ENCODE measurements around the gene DLGAP4.

The DLGAP4 gene

DNA sequence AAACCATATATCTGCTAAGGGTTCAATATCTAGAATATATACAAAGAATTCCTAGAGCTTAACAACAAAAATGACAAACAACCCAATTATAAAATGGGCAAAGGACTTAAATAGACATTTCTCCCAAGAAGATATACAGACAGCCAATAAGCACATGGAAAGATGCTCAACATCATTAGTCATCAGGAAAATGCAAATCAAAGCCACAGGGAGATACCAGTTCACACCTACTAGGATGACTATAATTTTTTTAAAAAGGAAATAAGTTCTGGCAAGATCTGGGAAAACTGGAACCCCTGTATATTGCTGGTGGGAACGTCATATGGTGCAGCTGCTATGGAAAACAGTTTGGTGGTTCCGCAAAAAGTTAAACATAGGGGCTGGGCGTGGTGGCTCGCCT is 119.0 kb downstream of the DLGAP4 start:
- Histone ChIP-seq H3K36me3 (replicated peaks; ENCODE audit: insufficient read depth, low read length) (no peaks in the 10 kb centered on the region), H4K20me1 (ENCODE audit: insufficient read depth, low read length) (no peaks in the 10 kb centered on the region), H2AFZ (ENCODE audit: low read length) (no peak overlapping the region), H3K4me2 (ENCODE audit: low read depth, low read length) (no peak overlapping the region), H3K4me1 (ENCODE audit: low read length) (no peaks in the 10 kb centered on the region), H3K27me3 (replicated peaks; ENCODE audit: insufficient read depth, low read length) (peaks cover 4% of the 10 kb centered on the region), H3K27ac (ENCODE audit: low read length) (no peak overlapping the region), H3F3A (ENCODE audit: insufficient read depth, low read length) (no peaks in the 10 kb centered on the region), H3K4me3 (ENCODE audit: low read length) (no peak overlapping the region), H3K79me2 (ENCODE audit: low read length) (no peaks in the 10 kb centered on the region), H3K9me2 (replicated peaks; ENCODE audit: insufficient read depth, low read length) (no peaks in the 10 kb centered on the region), H3K9ac (ENCODE audit: low read length) (no peak overlapping the region), H3K9me3 (replicated peaks; ENCODE audit: insufficient read depth, low read length) (no peaks in the 10 kb centered on the region)
- TF ChIP-seq EZH2 (optimal IDR thresholded peaks at IDR 0.05; ENCODE audit: low read depth, low read length) (no peak), EZH2phosphoT487 (IDR thresholded peaks at IDR 0.05; ENCODE audit: low read length) (no peak)
- TF ChIP-seq, protein P1, sequence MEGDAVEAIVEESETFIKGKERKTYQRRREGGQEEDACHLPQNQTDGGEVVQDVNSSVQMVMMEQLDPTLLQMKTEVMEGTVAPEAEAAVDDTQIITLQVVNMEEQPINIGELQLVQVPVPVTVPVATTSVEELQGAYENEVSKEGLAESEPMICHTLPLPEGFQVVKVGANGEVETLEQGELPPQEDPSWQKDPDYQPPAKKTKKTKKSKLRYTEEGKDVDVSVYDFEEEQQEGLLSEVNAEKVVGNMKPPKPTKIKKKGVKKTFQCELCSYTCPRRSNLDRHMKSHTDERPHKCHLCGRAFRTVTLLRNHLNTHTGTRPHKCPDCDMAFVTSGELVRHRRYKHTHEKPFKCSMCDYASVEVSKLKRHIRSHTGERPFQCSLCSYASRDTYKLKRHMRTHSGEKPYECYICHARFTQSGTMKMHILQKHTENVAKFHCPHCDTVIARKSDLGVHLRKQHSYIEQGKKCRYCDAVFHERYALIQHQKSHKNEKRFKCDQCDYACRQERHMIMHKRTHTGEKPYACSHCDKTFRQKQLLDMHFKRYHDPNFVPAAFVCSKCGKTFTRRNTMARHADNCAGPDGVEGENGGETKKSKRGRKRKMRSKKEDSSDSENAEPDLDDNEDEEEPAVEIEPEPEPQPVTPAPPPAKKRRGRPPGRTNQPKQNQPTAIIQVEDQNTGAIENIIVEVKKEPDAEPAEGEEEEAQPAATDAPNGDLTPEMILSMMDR (IDR thresholded peaks at IDR 0.05; ENCODE audit: low read length): no peak
- no peak for DNase-seq

DNA sequence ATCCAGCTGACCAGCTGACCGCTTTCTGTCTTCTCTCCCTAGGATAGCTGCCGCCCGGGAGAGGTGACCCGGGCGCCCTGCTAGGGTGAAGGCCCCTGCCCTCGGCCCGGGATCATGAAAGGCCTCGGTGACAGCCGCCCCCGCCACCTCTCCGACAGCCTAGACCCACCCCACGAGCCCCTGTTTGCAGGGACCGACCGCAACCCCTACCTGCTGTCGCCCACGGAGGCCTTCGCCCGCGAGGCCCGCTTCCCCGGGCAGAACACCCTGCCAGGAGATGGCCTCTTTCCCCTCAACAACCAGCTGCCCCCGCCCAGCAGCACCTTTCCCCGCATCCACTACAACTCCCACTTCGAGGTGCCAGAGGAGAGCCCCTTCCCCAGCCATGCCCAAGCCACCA is 125.5 kb downstream of the DLGAP4 start:
- no peak for DNase-seq
- no peak overlapping the region for H3K4me3 ChIP-seq (ENCODE audit: low read length)
- no peak overlapping the region for H3K27ac ChIP-seq (ENCODE audit: low read length)
- no peaks in the 10 kb centered on the region for H3K79me2 ChIP-seq (ENCODE audit: low read length)
- no peak overlapping the region for H3K4me2 ChIP-seq (ENCODE audit: low read depth, low read length)
- H3K4me1 ChIP-seq (ENCODE audit: low read length): peaks cover 3% of the 10 kb centered on the region
- H3K9me3 ChIP-seq (replicated peaks; ENCODE audit: insufficient read depth, low read length): no peaks in the 10 kb centered on the region
- no peaks in the 10 kb centered on the region for H3K36me3 ChIP-seq (replicated peaks; ENCODE audit: insufficient read depth, low read length)
- TF ChIP-seq EZH2 (optimal IDR thresholded peaks at IDR 0.05; ENCODE audit: low read depth, low read length): no peak
- TF ChIP-seq, protein P1 (IDR thresholded peaks at IDR 0.05; ENCODE audit: low read length): no peak
- no peak for TF ChIP-seq EZH2phosphoT487 (IDR thresholded peaks at IDR 0.05; ENCODE audit: low read length)
- no peak overlapping the region for H2AFZ ChIP-seq (ENCODE audit: low read length)
- no peak overlapping the region for H3K9ac ChIP-seq (ENCODE audit: low read length)
- no peaks in the 10 kb centered on the region for H3K9me2 ChIP-seq (replicated peaks; ENCODE audit: insufficient read depth, low read length)
- no peaks in the 10 kb centered on the region for H3F3A ChIP-seq (ENCODE audit: insufficient read depth, low read length)
- H4K20me1 ChIP-seq (ENCODE audit: insufficient read depth, low read length): no peaks in the 10 kb centered on the region
- H3K27me3 ChIP-seq (replicated peaks; ENCODE audit: insufficient read depth, low read length): no peaks in the 10 kb centered on the region

DNA sequence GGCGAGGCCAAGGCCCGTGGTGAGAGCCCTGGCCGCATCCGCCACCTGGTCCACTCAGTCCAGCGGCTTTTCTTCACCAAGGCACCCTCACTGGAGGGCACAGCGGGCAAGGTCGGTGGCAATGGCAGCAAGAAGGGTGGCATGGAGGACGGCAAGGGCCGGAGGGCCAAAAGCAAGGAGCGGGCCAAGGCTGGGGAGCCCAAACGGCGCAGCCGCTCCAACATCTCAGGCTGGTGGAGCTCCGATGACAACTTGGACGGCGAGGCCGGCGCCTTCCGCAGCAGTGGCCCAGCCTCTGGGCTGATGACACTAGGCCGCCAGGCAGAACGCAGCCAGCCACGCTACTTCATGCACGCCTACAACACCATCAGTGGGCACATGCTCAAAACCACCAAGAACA is 126.0 kb downstream of the DLGAP4 start:
- H3K27me3 ChIP-seq (replicated peaks; ENCODE audit: insufficient read depth, low read length): no peaks in the 10 kb centered on the region
- H3K9ac ChIP-seq (ENCODE audit: low read length): no peak overlapping the region
- DNase-seq: no peak
- no peaks in the 10 kb centered on the region for H4K20me1 ChIP-seq (ENCODE audit: insufficient read depth, low read length)
- H3K9me2 ChIP-seq (replicated peaks; ENCODE audit: insufficient read depth, low read length): no peaks in the 10 kb centered on the region
- no peak overlapping the region for H3K4me2 ChIP-seq (ENCODE audit: low read depth, low read length)
- no peak for TF ChIP-seq EZH2phosphoT487 (IDR thresholded peaks at IDR 0.05; ENCODE audit: low read length)
- TF ChIP-seq, protein P1 (IDR thresholded peaks at IDR 0.05; ENCODE audit: low read length): no peak
- no peak for TF ChIP-seq EZH2 (optimal IDR thresholded peaks at IDR 0.05; ENCODE audit: low read depth, low read length)
- no peaks in the 10 kb centered on the region for H3K9me3 ChIP-seq (replicated peaks; ENCODE audit: insufficient read depth, low read length)
- H3K36me3 ChIP-seq (replicated peaks; ENCODE audit: insufficient read depth, low read length): no peaks in the 10 kb centered on the region
- H3K79me2 ChIP-seq (ENCODE audit: low read length): no peaks in the 10 kb centered on the region
- no peak overlapping the region for H3K4me3 ChIP-seq (ENCODE audit: low read length)
- no peak overlapping the region for H2AFZ ChIP-seq (ENCODE audit: low read length)
- no peaks in the 10 kb centered on the region for H3F3A ChIP-seq (ENCODE audit: insufficient read depth, low read length)
- peaks cover 3% of the 10 kb centered on the region for H3K4me1 ChIP-seq (ENCODE audit: low read length)
- no peak overlapping the region for H3K27ac ChIP-seq (ENCODE audit: low read length)
